Measurements from ENCODE around the gene RPP25L. TPM values are rescaled to one million over a fixed set of nuclear protein-coding genes. Genes with fewer than 3 reads are reported as not detected.

The RPP25L gene
- total RNA-seq, 1 experiment from 2014 or later = 42.8 TPM

- H3K27me3 Mint-ChIP-seq (ENCODE audit: insufficient read depth, unreplicated experiment) = peaks cover 31% of the 10 kb centered on the region
- no peaks in the 10 kb centered on the region for H3K36me3 Mint-ChIP-seq (ENCODE audit: insufficient read depth, unreplicated experiment)
- intact Hi-C loops (cut with micrococcal nuclease) = no loop called here
- no peak overlapping the region for H3K27ac Mint-ChIP-seq (ENCODE audit: low read depth, unreplicated experiment)
- no TSS peak for BruUV-seq (replicated peaks)
- CTCF ChIA-PET = interaction anchor here (0.6 to 4.7 kb wide), 3 partner anchors 10 to 110 kb away, joined by 4 to 36 read pairs (median 4); no protein-coding TSS in a partner anchor
- no peak for TF ChIP-seq CTCF (IDR thresholded peaks at IDR 0.05; ENCODE audit: unreplicated experiment)
- DNase-seq (ENCODE audit: unreplicated experiment) = no peak
- H3K4me3 Mint-ChIP-seq (ENCODE audit: unreplicated experiment) = no peak overlapping the region
- H3K4me1 Mint-ChIP-seq (ENCODE audit: insufficient read depth, unreplicated experiment) = peaks cover 22% of the 10 kb centered on the region
- POLR2A ChIA-PET = no interaction called here
- H3K9me3 Mint-ChIP-seq (ENCODE audit: unreplicated experiment) = no peaks in the 10 kb centered on the region
Measured at GRCh38 chr9:34623374-34624235, 11.7 kb upstream of the RPP25L start.

GRCh38 chr9:34620061-34620994 lies 8.4 kb upstream of the RPP25L start, which contains the start of gene DCTN3:
Gene DCTN3 (minus strand): TSS chr9:34620495. CDS start chr9:34620464, 31 bp downstream.
- CTCF ChIA-PET = interaction anchor here (0.7 to 2.6 kb wide), 8 partner anchors 8 to 82 kb away, joined by 3 to 39 read pairs (median 4); partner anchors contain the start of genes GALT, RPP25L and SIGMAR1
- Mint-ChIP-seq H3K4me3 (ENCODE audit: unreplicated experiment) (peak within 1 kb of the TSS; percentile 76), H3K36me3 (ENCODE audit: insufficient read depth, unreplicated experiment) (peaks cover 8% of the 10 kb centered on the region), H3K4me1 (ENCODE audit: insufficient read depth, unreplicated experiment) (peaks cover 14% of the 10 kb centered on the region), H3K27me3 (ENCODE audit: insufficient read depth, unreplicated experiment) (no peaks in the 10 kb centered on the region), H3K27ac (ENCODE audit: low read depth, unreplicated experiment) (peak within 1 kb of the TSS; percentile 74), H3K9me3 (ENCODE audit: unreplicated experiment) (no peaks in the 10 kb centered on the region)
- POLR2A ChIA-PET = interaction anchor here (0.7 to 2.3 kb wide), 15 partner anchors 9 to 541 kb away, joined by 3 to 32 read pairs (median 4); partner anchors contain the start of genes ARID3C, DNAI1, FAM219A and GALT
- no peak for TF ChIP-seq CTCF (IDR thresholded peaks at IDR 0.05; ENCODE audit: unreplicated experiment)
- intact Hi-C loops (cut with micrococcal nuclease) = no loop called here
- peak; percentile 92 for DNase-seq (ENCODE audit: unreplicated experiment)
- TSS peak; percentile 51 for BruUV-seq (replicated peaks)

- no peak for TF ChIP-seq CTCF (IDR thresholded peaks at IDR 0.05; ENCODE audit: unreplicated experiment)
- intact Hi-C loops (cut with micrococcal nuclease) = no loop called here
- POLR2A ChIA-PET = interaction anchor here (1.0 kb wide), 1 partner anchor 16 kb away, joined by 3 read pairs; no protein-coding TSS in a partner anchor
- DNase-seq (ENCODE audit: unreplicated experiment) = no peak
- Mint-ChIP-seq H3K27me3 (ENCODE audit: insufficient read depth, unreplicated experiment) (no peaks in the 10 kb centered on the region), H3K4me1 (ENCODE audit: insufficient read depth, unreplicated experiment) (peaks cover 28% of the 10 kb centered on the region), H3K4me3 (ENCODE audit: unreplicated experiment) (no peak overlapping the region), H3K36me3 (ENCODE audit: insufficient read depth, unreplicated experiment) (peaks cover 17% of the 10 kb centered on the region), H3K27ac (ENCODE audit: low read depth, unreplicated experiment) (no peak overlapping the region), H3K9me3 (ENCODE audit: unreplicated experiment) (no peaks in the 10 kb centered on the region)
- CTCF ChIA-PET = interaction anchor here (0.6 to 8.8 kb wide), 11 partner anchors 10 to 238 kb away, joined by 3 to 113 read pairs (median 4); partner anchors contain the start of genes GALT, MYORG and SIGMAR1
- no TSS peak for BruUV-seq (replicated peaks)
Measured at GRCh38 chr9:34615132-34615531, 3.2 kb upstream of the RPP25L start.
